Panc1 (cell line): ENCODE measurements around the gene RANBP6.

Experiments used
- CTCF ChIP-seq: fragments of 450-650 bp; IDR thresholded peaks from 2 replicates; pipeline ENCODE4 v1.5.1; 2017; ENCODE audit warnings: mild to moderate bottlenecking
- POLR2AphosphoS5 ChIP-seq: IDR thresholded peaks from 2 replicates; pipeline ENCODE4 v1.6.1; 2012; ENCODE audit warnings: mild to moderate bottlenecking, low read depth, low read length, moderate library complexity
- REST ChIP-seq, 2 experiments: IDR thresholded peaks; 2 replicates each; pipeline ENCODE4 v1.6.1; 2011 to 2012; ENCODE audit warnings: low read depth in 2 of 2, control low read depth in 1 of 2, low read length in 1 of 2, mild to moderate bottlenecking in 1 of 2, moderate library complexity in 1 of 2; ENCODE audit not compliant: insufficient read depth in 1 of 2
- TCF7L2 ChIP-seq: IDR thresholded peaks from 2 replicates; pipeline ENCODE4 v1.6.1; 2011; ENCODE audit warnings: mild to moderate bottlenecking, low read depth, low read length, inconsistent platforms

- TF ChIP-seq TCF7L2 (no peak), CTCF (no peak), REST (IDR thresholded peaks at IDR 0.05; ENCODE audit: insufficient read depth in 1 of 2, low read depth in 2 of 2, low read length in 1 of 2) (no peak), POLR2AphosphoS5 (no peak)
Measured at GRCh38 chr9:6051511-6051950, 36.1 kb upstream of the RANBP6 start.
